ENCODE data around the gene NLRP4.
"Not testable (repeated sequence)": the region's sequence is repeated elsewhere in the genome, so short reads cannot be mapped to it uniquely, and the experiment has no call there.

Gene NLRP4

GRCh38 chr19:55923556-55923955 is 87.2 kb downstream of the NLRP4 start:
- TF ChIP-seq, protein P1, sequence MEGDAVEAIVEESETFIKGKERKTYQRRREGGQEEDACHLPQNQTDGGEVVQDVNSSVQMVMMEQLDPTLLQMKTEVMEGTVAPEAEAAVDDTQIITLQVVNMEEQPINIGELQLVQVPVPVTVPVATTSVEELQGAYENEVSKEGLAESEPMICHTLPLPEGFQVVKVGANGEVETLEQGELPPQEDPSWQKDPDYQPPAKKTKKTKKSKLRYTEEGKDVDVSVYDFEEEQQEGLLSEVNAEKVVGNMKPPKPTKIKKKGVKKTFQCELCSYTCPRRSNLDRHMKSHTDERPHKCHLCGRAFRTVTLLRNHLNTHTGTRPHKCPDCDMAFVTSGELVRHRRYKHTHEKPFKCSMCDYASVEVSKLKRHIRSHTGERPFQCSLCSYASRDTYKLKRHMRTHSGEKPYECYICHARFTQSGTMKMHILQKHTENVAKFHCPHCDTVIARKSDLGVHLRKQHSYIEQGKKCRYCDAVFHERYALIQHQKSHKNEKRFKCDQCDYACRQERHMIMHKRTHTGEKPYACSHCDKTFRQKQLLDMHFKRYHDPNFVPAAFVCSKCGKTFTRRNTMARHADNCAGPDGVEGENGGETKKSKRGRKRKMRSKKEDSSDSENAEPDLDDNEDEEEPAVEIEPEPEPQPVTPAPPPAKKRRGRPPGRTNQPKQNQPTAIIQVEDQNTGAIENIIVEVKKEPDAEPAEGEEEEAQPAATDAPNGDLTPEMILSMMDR (IDR thresholded peaks at IDR 0.05; ENCODE audit: control insufficient read depth, extremely low read depth, insufficient read depth), result no peak
- DNase-seq (ENCODE audit: low read depth), result no peak
- H3K4me3 ChIP-seq (ENCODE audit: low read depth, low read length), result no peak overlapping the region

GRCh38 chr19:55927991-55928390 is 91.7 kb downstream of the NLRP4 start:
- TF ChIP-seq, protein P1 (IDR thresholded peaks at IDR 0.05; ENCODE audit: control insufficient read depth, extremely low read depth, insufficient read depth), result no peak
- H3K4me3 ChIP-seq (ENCODE audit: low read depth, low read length), result no peak overlapping the region
- no peak for DNase-seq (ENCODE audit: low read depth)

DNA sequence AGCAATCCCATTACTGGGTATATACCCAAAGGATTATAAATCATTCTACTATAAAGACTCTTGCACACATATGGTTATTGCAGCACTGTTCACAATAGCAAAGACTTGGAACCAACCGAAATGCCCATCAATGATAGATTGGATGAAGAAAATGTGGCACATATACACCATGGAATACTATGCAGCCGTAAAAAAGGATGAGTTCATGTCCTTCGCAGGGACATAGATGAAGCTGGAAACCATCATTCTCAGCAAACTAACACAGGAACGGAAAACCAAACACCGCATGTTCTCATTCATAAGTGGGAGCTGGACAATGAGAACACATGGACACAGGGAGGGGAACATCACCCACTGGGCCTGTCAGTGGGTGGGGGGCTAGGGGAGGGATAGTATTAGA is 92.9 kb downstream of the NLRP4 start:
- not testable (repeated sequence) for H3K4me3 ChIP-seq (ENCODE audit: low read depth, low read length); DNase-seq (ENCODE audit: low read depth)

- TF ChIP-seq, protein P1 (IDR thresholded peaks at IDR 0.05; ENCODE audit: control insufficient read depth, extremely low read depth, insufficient read depth), result no peak
- no peak overlapping the region for H3K4me3 ChIP-seq (ENCODE audit: low read depth, low read length)
These were observed 94.7 kb downstream of the NLRP4 start for GRCh38 chr19:55930996-55931515.

More at GRCh38 chr19:55930996-55931515, 94.7 kb downstream of the NLRP4 start:
- no peak for DNase-seq (ENCODE audit: low read depth)
